ENCODE data around the gene NEK6. TPM values are rescaled to one million over a fixed set of nuclear protein-coding genes. Genes with fewer than 3 reads are reported as not detected.

Gene NEK6
- total and polyA plus RNA-seq, 10 of the 15 experiments (the other 5 are each of a cell fraction or from before 2014, with no cell fraction given) = 31.3 to 161 (median 89.2) TPM

DNA sequence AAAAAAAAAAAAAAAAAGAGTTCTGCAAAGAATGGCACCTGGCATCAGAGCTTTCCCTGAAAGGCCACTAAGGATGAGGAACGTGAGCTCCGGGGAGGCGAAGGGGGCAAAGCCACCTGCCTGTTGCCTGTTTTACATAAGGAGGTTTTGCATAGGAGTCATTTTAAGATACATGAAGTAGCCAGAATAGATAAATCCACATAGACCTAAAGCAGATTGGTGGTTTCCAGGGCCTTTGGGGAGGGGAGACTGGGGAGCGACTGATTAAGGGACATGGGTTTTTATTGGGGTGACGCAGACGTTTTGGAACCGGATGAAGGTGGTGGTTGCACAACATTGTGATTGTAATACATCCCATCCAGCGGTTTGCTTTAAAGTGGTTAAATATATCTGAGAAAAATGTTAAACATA is 7.1 kb downstream of the NEK6 start (continued):
- TF ChIP-seq, protein P1, sequence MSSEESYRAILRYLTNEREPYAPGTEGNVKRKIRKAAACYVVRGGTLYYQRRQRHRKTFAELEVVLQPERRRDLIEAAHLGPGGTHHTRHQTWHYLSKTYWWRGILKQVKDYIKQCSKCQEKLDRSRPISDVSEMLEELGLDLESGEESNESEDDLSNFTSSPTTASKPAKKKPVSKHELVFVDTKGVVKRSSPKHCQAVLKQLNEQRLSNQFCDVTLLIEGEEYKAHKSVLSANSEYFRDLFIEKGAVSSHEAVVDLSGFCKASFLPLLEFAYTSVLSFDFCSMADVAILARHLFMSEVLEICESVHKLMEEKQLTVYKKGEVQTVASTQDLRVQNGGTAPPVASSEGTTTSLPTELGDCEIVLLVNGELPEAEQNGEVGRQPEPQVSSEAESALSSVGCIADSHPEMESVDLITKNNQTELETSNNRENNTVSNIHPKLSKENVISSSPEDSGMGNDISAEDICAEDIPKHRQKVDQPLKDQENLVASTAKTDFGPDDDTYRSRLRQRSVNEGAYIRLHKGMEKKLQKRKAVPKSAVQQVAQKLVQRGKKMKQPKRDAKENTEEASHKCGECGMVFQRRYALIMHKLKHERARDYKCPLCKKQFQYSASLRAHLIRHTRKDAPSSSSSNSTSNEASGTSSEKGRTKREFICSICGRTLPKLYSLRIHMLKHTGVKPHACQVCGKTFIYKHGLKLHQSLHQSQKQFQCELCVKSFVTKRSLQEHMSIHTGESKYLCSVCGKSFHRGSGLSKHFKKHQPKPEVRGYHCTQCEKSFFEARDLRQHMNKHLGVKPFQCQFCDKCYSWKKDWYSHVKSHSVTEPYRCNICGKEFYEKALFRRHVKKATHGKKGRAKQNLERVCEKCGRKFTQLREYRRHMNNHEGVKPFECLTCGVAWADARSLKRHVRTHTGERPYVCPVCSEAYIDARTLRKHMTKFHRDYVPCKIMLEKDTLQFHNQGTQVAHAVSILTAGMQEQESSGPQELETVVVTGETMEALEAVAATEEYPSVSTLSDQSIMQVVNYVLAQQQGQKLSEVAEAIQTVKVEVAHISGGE (CRISPR knock-in tag; IDR thresholded peaks at IDR 0.05) = no peak
- no peak for TF ChIP-seq RUNX3 (IDR thresholded peaks at IDR 0.05; ENCODE audit: low read length)
- TF ChIP-seq CBX5 (IDR thresholded peaks at IDR 0.05; ENCODE audit: low read depth) = no peak
- 0 out of 2 replicates have a peak, but pooled peaks have one; percentile 58 for TF ChIP-seq TCF3 (IDR thresholded peaks at IDR 0.05; ENCODE audit: borderline replicate concordance, insufficient read depth, low read depth, low read length)
- peak; percentile 78 to 87 for TF ChIP-seq IKZF2 (IDR thresholded peaks at IDR 0.05)
- no peak for TF ChIP-seq SMARCA5 (IDR thresholded peaks at IDR 0.05)
- TF ChIP-seq, protein P2, sequence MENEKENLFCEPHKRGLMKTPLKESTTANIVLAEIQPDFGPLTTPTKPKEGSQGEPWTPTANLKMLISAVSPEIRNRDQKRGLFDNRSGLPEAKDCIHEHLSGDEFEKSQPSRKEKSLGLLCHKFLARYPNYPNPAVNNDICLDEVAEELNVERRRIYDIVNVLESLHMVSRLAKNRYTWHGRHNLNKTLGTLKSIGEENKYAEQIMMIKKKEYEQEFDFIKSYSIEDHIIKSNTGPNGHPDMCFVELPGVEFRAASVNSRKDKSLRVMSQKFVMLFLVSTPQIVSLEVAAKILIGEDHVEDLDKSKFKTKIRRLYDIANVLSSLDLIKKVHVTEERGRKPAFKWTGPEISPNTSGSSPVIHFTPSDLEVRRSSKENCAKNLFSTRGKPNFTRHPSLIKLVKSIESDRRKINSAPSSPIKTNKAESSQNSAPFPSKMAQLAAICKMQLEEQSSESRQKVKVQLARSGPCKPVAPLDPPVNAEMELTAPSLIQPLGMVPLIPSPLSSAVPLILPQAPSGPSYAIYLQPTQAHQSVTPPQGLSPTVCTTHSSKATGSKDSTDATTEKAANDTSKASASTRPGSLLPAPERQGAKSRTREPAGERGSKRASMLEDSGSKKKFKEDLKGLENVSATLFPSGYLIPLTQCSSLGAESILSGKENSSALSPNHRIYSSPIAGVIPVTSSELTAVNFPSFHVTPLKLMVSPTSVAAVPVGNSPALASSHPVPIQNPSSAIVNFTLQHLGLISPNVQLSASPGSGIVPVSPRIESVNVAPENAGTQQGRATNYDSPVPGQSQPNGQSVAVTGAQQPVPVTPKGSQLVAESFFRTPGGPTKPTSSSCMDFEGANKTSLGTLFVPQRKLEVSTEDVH (IDR thresholded peaks at IDR 0.05; ENCODE audit: low read depth, partially characterized antibody) = no peak
- TF ChIP-seq, protein P3, sequence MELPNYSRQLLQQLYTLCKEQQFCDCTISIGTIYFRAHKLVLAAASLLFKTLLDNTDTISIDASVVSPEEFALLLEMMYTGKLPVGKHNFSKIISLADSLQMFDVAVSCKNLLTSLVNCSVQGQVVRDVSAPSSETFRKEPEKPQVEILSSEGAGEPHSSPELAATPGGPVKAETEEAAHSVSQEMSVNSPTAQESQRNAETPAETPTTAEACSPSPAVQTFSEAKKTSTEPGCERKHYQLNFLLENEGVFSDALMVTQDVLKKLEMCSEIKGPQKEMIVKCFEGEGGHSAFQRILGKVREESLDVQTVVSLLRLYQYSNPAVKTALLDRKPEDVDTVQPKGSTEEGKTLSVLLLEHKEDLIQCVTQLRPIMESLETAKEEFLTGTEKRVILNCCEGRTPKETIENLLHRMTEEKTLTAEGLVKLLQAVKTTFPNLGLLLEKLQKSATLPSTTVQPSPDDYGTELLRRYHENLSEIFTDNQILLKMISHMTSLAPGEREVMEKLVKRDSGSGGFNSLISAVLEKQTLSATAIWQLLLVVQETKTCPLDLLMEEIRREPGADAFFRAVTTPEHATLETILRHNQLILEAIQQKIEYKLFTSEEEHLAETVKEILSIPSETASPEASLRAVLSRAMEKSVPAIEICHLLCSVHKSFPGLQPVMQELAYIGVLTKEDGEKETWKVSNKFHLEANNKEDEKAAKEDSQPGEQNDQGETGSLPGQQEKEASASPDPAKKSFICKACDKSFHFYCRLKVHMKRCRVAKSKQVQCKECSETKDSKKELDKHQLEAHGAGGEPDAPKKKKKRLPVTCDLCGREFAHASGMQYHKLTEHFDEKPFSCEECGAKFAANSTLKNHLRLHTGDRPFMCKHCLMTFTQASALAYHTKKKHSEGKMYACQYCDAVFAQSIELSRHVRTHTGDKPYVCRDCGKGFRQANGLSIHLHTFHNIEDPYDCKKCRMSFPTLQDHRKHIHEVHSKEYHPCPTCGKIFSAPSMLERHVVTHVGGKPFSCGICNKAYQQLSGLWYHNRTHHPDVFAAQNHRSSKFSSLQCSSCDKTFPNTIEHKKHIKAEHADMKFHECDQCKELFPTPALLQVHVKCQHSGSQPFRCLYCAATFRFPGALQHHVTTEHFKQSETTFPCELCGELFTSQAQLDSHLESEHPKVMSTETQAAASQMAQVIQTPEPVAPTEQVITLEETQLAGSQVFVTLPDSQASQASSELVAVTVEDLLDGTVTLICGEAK (IDR thresholded peaks at IDR 0.05; ENCODE audit: borderline replicate concordance) = no peak
- no peak for TF ChIP-seq MYC (IDR thresholded peaks at IDR 0.05; ENCODE audit: insufficient read depth, insufficient read length, insufficient replicate concordance, low read length, severe bottlenecking)
- TF ChIP-seq, protein P4, sequence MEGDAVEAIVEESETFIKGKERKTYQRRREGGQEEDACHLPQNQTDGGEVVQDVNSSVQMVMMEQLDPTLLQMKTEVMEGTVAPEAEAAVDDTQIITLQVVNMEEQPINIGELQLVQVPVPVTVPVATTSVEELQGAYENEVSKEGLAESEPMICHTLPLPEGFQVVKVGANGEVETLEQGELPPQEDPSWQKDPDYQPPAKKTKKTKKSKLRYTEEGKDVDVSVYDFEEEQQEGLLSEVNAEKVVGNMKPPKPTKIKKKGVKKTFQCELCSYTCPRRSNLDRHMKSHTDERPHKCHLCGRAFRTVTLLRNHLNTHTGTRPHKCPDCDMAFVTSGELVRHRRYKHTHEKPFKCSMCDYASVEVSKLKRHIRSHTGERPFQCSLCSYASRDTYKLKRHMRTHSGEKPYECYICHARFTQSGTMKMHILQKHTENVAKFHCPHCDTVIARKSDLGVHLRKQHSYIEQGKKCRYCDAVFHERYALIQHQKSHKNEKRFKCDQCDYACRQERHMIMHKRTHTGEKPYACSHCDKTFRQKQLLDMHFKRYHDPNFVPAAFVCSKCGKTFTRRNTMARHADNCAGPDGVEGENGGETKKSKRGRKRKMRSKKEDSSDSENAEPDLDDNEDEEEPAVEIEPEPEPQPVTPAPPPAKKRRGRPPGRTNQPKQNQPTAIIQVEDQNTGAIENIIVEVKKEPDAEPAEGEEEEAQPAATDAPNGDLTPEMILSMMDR (IDR thresholded peaks at IDR 0.05 in 2 of 3, conservative IDR thresholded peaks at IDR 0.05 in 1 of 3; ENCODE audit: control insufficient read depth in 2 of 3, extremely low read depth in 1 of 3, insufficient read depth in 1 of 3, low read depth in 3 of 3, low read length in 3 of 3) = no peak
- peak; percentile 67 for TF ChIP-seq ATF7 (IDR thresholded peaks at IDR 0.05; ENCODE audit: low read depth)
- TF ChIP-seq, protein P5, sequence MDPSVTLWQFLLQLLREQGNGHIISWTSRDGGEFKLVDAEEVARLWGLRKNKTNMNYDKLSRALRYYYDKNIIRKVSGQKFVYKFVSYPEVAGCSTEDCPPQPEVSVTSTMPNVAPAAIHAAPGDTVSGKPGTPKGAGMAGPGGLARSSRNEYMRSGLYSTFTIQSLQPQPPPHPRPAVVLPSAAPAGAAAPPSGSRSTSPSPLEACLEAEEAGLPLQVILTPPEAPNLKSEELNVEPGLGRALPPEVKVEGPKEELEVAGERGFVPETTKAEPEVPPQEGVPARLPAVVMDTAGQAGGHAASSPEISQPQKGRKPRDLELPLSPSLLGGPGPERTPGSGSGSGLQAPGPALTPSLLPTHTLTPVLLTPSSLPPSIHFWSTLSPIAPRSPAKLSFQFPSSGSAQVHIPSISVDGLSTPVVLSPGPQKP (IDR thresholded peaks at IDR 0.05; ENCODE audit: low read depth, low read length) = no peak
- TF ChIP-seq, protein P6, sequence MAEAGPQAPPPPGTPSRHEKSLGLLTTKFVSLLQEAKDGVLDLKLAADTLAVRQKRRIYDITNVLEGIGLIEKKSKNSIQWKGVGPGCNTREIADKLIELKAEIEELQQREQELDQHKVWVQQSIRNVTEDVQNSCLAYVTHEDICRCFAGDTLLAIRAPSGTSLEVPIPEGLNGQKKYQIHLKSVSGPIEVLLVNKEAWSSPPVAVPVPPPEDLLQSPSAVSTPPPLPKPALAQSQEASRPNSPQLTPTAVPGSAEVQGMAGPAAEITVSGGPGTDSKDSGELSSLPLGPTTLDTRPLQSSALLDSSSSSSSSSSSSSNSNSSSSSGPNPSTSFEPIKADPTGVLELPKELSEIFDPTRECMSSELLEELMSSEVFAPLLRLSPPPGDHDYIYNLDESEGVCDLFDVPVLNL (IDR thresholded peaks at IDR 0.05; ENCODE audit: low read depth, low read length) = no peak
- peak; percentile 58 for TF ChIP-seq JUNB (IDR thresholded peaks at IDR 0.05)
- TF ChIP-seq MEF2A (IDR thresholded peaks at IDR 0.05; ENCODE audit: insufficient read depth, low read depth, low read length) = peak; percentile 69; the same call in 1 of the 2 replicates

All from GM12878 (cell line).